Endothelial cell of umbilical vein (primary cell): ENCODE data around the gene ZNF132. TPM values are rescaled to one million over a fixed set of nuclear protein-coding genes. Genes with fewer than 3 reads are reported as not detected.

Experiments used
- BruUV-seq: library from RNA; stranded (reverse); fragments of 400-500 nt; replicated peaks from 2 replicates; lab custom pipeline; 2021; lab: Mats Ljungman, UMichigan
- CTCF ChIA-PET: fragments of 300-600, 350-600 bp; sonication (Branson Sonifier 250); formaldehyde crosslinking; loops from one replicate; lab custom pipeline; 2021; ENCODE audit warnings: antibody characterized with exemption, inconsistent platforms; lab: Charles Lee
- POLR2A ChIA-PET: fragments of 300-600, 350-600 bp; sonication (Branson Sonifier 250); formaldehyde crosslinking; loops from one replicate; lab custom pipeline; 2021; ENCODE audit warnings: antibody characterized with exemption, inconsistent platforms; lab: Charles Lee
- DNase-seq: peaks from one replicate; pipeline ENCODE4 v3.0.0-alpha.2; 2011; ENCODE audit warnings: low read depth, low spot score
- FAIRE-seq: peaks from 2 replicates; lab custom pipeline; 2011; peaks lifted over from hg19 to GRCh38; lab: Jason Lieb, UNC
- H2AFZ ChIP-seq: 2 replicates; pipeline ENCODE4 v1.6.0; 2012; ENCODE audit warnings: low read depth, low read length, control low read depth, inconsistent platforms
- H3K27ac ChIP-seq: 2 replicates; pipeline ENCODE4 v1.5.1; 2011; ENCODE audit warnings: low read depth, mild to moderate bottlenecking, control low read depth, low read length, moderate library complexity; ENCODE audit not compliant: insufficient read depth
- H3K27me3 ChIP-seq, 2 experiments: 2 replicates each; pipeline versions ENCODE4 v1.6.0 to v1.6.1; 2011; ENCODE audit warnings: low read length in 2 of 2, mixed read lengths in 1 of 2; ENCODE audit not compliant: control insufficient read depth in 2 of 2, insufficient read depth in 2 of 2
- H3K36me3 ChIP-seq, 2 experiments: 2 replicates in 1 of 2; 3 replicates in 1 of 2; pipeline ENCODE4 v1.5.1; 2011; ENCODE audit warnings: low read length in 2 of 2, mild to moderate bottlenecking in 1 of 2, moderate library complexity in 1 of 2; ENCODE audit not compliant: control insufficient read depth in 2 of 2, insufficient read depth in 2 of 2; ENCODE audit errors: extremely low read depth in 1 of 2
- H3K4me1 ChIP-seq: 3 replicates; pipeline ENCODE4 v1.5.1; 2011; ENCODE audit warnings: mild to moderate bottlenecking, low read length; ENCODE audit not compliant: control insufficient read depth, insufficient read depth; ENCODE audit errors: extremely low read depth
- H3K4me2 ChIP-seq: 2 replicates; pipeline ENCODE4 v1.6.1; 2011; ENCODE audit warnings: low read length, control low read depth, mixed read lengths; ENCODE audit not compliant: insufficient read depth
- H3K4me3 ChIP-seq, 3 experiments: fragments of 200-600 bp in 1 of 3; sonication (generic), shearing (Covaris generic) in 1 of 3; replicated peaks in 1 of 3; 2 replicates each; pipeline ENCODE4 v1.5.1; 2011 to 2016; ENCODE audit warnings: control low read depth in 3 of 3, low read length in 3 of 3, mild to moderate bottlenecking in 2 of 3, inconsistent platforms in 1 of 3, low read depth in 1 of 3, moderate library complexity in 1 of 3; ENCODE audit not compliant: insufficient read depth in 1 of 3
- H3K79me2 ChIP-seq: 2 replicates; pipeline ENCODE4 v1.6.0; 2012; ENCODE audit warnings: low read length, inconsistent platforms; ENCODE audit not compliant: control insufficient read depth, insufficient read depth
- H3K9ac ChIP-seq: replicated peaks from 2 replicates; pipeline ENCODE3; 2011; ENCODE audit warnings: low read length, control low read depth; ENCODE audit not compliant: insufficient read depth; ENCODE audit errors: extremely low read depth
- H3K9me1 ChIP-seq: replicated peaks from 3 replicates; pipeline ENCODE4 v1.6.0; 2011; ENCODE audit warnings: mild to moderate bottlenecking, low read length; ENCODE audit not compliant: control insufficient read depth, insufficient read depth; ENCODE audit errors: extremely low read depth
- H3K9me3 ChIP-seq: replicated peaks from 2 replicates; pipeline ENCODE4 v1.5.1; 2012; ENCODE audit warnings: low read length, inconsistent platforms; ENCODE audit not compliant: control insufficient read depth, insufficient read depth
- H4K20me1 ChIP-seq: replicated peaks from 2 replicates; pipeline ENCODE3; 2011; ENCODE audit warnings: mild to moderate bottlenecking, low read length; ENCODE audit not compliant: control insufficient read depth, insufficient read depth; ENCODE audit errors: extremely low read depth
- CTCF ChIP-seq, 2 donors: IDR thresholded peaks; 1 replicate in 1 of 2; 2 replicates in 1 of 2; pipeline ENCODE4 v1.5.1; 2011; ENCODE audit warnings: low read length in 2 of 2, mild to moderate bottlenecking in 2 of 2, moderate library complexity in 2 of 2, control low read depth in 1 of 2, inconsistent platforms in 1 of 2, low read depth in 1 of 2; ENCODE audit not compliant: insufficient read depth in 1 of 2; ENCODE audit errors: extremely low read depth in 1 of 2
- EZH2 ChIP-seq: IDR thresholded peaks from 2 replicates; pipeline ENCODE4 v1.6.1; 2012; ENCODE audit warnings: borderline replicate concordance, low read depth, mild to moderate bottlenecking, moderate library complexity, low read length, inconsistent platforms; ENCODE audit not compliant: severe bottlenecking
- FOS ChIP-seq: IDR thresholded peaks from 2 replicates; pipeline ENCODE4 v1.6.1; 2011; ENCODE audit warnings: mild to moderate bottlenecking, low read length, moderate library complexity, borderline replicate concordance; ENCODE audit not compliant: insufficient read depth
- GATA2 ChIP-seq: IDR thresholded peaks from 2 replicates; pipeline ENCODE4 v1.7.0; 2011; ENCODE audit warnings: low read depth, mild to moderate bottlenecking, moderate library complexity, mixed read lengths, low read length; ENCODE audit not compliant: insufficient read length, insufficient read depth
- JUN ChIP-seq: IDR thresholded peaks from 2 replicates; pipeline ENCODE4 v1.6.1; 2011; ENCODE audit warnings: borderline replicate concordance, low read depth; ENCODE audit not compliant: insufficient read length, insufficient read depth
- MYC ChIP-seq: IDR thresholded peaks from one replicate; pipeline ENCODE4 v1.6.1; 2011; ENCODE audit warnings: mild to moderate bottlenecking, low read depth, low read length
- POLR2AphosphoS5 ChIP-seq: IDR thresholded peaks from 2 replicates; pipeline ENCODE4 v1.6.1; 2012; ENCODE audit warnings: low read depth, mild to moderate bottlenecking, control low read depth, low read length, moderate library complexity; ENCODE audit not compliant: insufficient read depth
- dilution Hi-C: fragments of 300-500 bp; cut with MboI; formaldehyde crosslinking; loops from one replicate; pipeline ENCODE4 v1.15.0; 2019; ENCODE audit warnings: low sequenced_read_pairs; ENCODE audit not compliant: extremely low pct_ligation_motif_present
- intact Hi-C: fragments of 100-400 bp; cut with micrococcal nuclease; formaldehyde crosslinking; loops from one replicate; pipeline ENCODE4 v1.10.0; 2022
- polyA plus RNA-seq, 4 experiments: library from polyadenylated mRNA; depleted of rRNA in 3 of 4; stranded (reverse) in 3 of 4; unstranded in 1 of 4; fragments of >200 nt; gene quantifications; 2 replicates each; pipeline versions ENCODE4 v1.2.1 to v1.2.3, GENCODE V29; 2011 to 2012; ENCODE audit warnings: missing spikeins in 1 of 4
- total RNA-seq: library from RNA; stranded (reverse); gene quantifications from 2 replicates; pipeline ENCODE4 v1.2.3, GENCODE V29; 2021
- TF ChIP-seq, protein P1 (sequence below): IDR thresholded peaks from 2 replicates; pipeline ENCODE4 v1.6.1; 2011; ENCODE audit not compliant: insufficient read depth, insufficient read length

ZNF132 gene
- total and polyA plus RNA-seq, 2 donors (not counting 3 experiments of a cell fraction or from before 2014, with no cell fraction given) = 0.54 to 4.2 TPM

- H3K27ac ChIP-seq = no peak overlapping the region
- H4K20me1 ChIP-seq = no peaks in the 10 kb centered on the region
- TF ChIP-seq CTCF (IDR thresholded peaks at IDR 0.05; ENCODE audit: extremely low read depth in 1 of 2, insufficient read depth in 1 of 2, low read depth in 1 of 2, low read length in 2 of 2) = no peak
- no peak for TF ChIP-seq GATA2
- no peak for TF ChIP-seq POLR2AphosphoS5
- TF ChIP-seq FOS = no peak
- TF ChIP-seq EZH2 = no peak
- TF ChIP-seq, protein P1, sequence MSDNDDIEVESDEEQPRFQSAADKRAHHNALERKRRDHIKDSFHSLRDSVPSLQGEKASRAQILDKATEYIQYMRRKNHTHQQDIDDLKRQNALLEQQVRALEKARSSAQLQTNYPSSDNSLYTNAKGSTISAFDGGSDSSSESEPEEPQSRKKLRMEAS = no peak
- TF ChIP-seq JUN = no peak
- no peak for TF ChIP-seq MYC
- BruUV-seq = no TSS peak
- no peaks in the 10 kb centered on the region for H3K4me1 ChIP-seq
- no peak overlapping the region for H3K4me2 ChIP-seq
- H3K36me3 ChIP-seq = peaks cover under 1 to 2% of the 10 kb centered on the region in 2 experiments
- FAIRE-seq = no peak
- peaks cover 24% of the 10 kb centered on the region for H3K9me3 ChIP-seq
- no peaks in the 10 kb centered on the region for H3K27me3 ChIP-seq
- no peak for DNase-seq
- intact Hi-C loops (no loop called here), dilution Hi-C loops (no loop called here)
- H3K79me2 ChIP-seq = no peaks in the 10 kb centered on the region
- CTCF ChIA-PET = no interaction called here
- no peak overlapping the region for H2AFZ ChIP-seq
- H3K9ac ChIP-seq = no peak overlapping the region
- H3K9me1 ChIP-seq = no peaks in the 10 kb centered on the region
- no peak overlapping the region for H3K4me3 ChIP-seq
- POLR2A ChIA-PET = interaction anchor here (0.5 kb wide), 1 partner anchor 18 kb away, joined by 11 read pairs; no protein-coding TSS in a partner anchor
Measured at GRCh38 chr19:58428617-58429016, 11.3 kb downstream of the ZNF132 start.
